HK-2 (cell line): ENCODE measurements around the gene ARHGEF28.

Experiments
- DNase-seq: peaks from one replicate; pipeline ENCODE4 v3.0.0-alpha.2; 2018; ENCODE audit not compliant: unreplicated experiment

Gene ARHGEF28

DNA sequence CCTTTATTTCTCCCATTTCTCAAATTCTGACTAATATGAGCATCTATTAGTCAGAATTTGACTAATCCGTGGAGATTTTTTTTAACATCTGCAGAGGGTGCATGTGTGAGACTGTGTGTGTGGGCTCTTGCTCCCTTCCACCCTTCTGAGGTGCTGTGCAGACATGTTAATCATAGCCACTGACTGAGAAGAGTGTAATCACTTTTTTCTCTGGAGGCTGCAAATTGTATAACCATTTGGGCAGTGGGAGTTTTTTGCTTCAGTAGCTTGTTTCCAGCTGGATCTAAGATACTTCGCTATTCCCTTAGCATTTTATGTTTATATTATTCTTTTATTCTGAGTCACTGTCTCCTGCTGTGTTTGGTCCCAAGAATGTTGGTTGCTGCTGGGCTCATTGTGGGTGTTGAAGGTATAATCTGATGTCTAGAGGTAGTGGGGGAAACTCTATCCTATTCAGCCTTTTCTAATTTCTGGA, 66.2 kb downstream of the ARHGEF28 start:
- no peak for DNase-seq

DNA sequence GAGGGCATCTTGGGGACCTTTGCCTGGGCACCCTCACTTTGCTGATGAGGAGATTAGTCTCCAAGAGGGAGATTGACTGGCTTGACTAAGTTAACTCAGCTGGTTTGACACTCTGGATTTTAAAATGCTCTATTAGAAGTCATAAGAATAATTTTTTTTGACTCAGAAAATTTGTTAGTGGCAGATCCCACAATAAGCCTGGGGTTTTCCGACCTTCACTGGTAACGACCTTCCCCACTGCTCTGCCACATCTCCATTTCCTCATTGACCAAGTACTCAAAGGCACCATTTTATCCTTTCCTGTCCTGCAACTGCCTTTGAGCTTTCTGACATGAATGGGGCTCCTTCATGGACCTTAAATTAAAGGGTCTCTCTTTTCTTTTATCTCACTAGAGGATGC, 67.0 kb downstream of the ARHGEF28 start:
- no peak for DNase-seq

DNA sequence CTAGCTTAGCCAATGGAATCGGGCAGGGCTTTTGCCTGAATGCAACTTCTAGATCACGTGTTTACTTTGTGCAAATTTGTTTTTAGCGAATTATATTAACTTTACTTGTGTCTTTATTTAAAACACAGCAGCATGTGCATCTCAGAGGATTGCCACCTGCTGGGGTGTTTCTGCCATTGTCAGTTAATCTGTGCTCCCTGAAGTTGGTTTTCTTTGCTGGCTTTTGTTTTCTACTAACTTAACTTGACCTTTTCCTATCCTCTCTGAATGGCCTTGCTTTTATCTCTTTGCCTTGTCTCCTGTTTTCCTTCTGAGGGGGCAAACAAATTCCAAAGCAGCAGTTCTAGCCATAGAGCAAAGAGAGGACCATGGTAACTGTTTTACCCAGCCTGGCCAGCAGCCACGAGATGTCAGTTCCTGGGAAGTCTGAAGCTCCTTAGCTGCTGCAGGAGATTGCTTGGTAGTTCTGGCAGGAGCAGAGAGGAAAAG, 67.6 kb downstream of the ARHGEF28 start:
- no peak for DNase-seq

DNA sequence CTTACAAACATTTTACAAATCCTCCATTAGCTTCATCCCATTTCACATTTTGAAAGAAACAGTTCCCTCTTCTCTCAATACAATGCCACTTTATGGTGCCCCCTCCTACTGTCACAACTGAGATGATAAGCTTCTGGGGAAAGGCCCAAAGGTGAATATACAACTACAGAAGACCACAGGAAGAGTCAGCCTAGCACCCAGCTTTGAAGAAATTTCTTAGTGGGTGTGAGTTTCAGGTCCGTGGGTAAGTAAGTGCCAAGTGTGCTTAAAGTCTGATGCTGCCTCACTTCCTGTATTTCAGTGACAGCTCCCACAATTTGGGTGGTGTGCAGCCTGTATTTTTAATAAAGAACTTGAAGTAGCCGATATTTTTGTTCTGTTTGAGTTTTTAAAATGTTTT, 68.1 kb downstream of the ARHGEF28 start:
- no peak for DNase-seq

DNA sequence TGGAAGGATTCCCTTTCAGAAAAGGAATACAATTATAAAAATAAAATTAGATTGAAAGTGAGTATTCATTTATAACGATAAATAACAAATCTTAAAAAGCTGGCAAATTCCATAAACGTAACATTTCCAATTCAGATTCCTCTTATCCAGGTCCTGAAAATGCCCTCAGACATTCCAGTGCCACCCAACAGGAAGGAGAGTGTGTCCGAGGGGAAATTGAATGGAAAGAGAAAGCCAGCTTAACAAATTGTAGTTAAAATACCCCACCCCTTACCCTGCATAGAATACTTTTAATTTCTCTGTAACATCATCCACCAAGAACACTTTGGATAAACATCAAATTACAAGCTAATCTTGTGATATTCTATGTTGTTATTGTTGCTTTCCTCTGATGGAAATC, 72.0 kb downstream of the ARHGEF28 start:
- DNase-seq = no peak

DNA sequence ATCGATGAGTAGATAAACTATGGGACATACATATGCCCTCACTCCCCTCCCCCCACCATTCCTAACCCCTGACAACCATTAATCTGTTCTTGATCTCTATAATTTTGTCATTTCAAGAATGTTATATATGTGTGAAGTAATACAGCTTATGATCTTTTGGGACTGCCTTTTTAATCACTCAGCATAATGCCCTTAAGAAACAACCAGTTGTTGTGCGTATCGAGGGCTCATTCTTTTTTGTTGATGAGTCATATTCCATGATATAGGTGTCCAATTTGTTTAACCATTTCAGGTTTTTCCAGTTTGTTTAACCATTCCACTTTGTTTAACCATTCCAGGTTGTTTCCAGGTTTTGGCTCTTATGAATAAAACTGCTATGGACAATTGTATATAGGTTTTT, 75.6 kb downstream of the ARHGEF28 start:
- DNase-seq = no peak

DNA sequence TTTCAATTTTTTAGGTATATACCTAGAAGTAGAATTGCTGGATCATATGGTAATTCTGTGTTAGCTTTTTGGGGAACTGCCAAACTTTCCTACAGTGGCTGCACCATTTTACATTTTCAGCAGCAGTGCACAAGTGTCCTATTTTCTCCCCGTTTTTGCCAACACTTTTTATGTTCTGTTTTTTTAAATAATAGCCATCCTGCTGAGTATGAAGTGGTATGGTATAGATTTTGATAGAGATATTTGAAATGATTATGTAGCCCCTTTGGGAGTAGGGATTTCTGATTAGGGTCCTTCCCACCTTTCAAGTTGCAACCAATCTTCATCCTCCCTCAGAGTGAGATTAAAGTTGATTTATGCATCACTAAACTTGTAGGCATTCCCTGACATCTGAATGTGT, 76.5 kb downstream of the ARHGEF28 start:
- DNase-seq = no peak

DNA sequence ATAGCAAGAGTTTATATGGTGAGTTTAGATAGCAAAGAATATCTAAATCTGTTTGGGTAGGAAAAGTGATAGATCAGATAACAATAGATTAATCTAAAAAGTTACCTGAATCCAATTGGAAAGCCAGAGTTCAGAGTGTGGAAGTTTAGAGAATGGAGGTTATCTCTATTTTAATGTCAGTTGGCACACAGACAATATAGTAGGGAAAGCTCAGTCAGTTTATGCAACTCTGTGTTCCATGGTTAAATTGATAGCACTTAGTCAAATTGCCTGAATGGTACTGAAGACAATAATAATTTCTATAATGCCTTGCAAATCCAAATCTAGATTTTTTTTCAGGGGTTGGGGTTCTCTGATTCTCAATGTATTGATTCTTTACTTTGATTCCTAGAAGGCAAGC, 77.0 kb downstream of the ARHGEF28 start:
- DNase-seq = no peak

DNA sequence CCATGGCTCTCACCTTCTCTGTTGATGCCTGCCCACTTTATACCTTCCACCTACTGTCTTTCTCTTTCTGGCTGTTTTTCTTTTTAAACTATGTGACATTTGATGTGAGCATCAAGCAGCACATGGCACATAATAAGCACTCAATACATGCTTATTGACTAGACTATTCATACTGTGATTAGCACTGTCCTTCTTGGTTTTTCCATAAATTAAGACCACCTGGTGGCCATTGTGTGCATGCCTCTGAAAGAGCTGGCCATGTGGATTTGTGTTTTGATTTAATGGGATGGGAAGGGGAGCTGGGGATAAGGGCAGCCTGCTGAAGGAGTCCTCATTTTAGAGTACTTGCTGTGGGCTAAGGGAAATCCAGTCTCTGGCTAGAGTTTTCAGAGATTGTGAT, 79.4 kb downstream of the ARHGEF28 start:
- no peak for DNase-seq

DNA sequence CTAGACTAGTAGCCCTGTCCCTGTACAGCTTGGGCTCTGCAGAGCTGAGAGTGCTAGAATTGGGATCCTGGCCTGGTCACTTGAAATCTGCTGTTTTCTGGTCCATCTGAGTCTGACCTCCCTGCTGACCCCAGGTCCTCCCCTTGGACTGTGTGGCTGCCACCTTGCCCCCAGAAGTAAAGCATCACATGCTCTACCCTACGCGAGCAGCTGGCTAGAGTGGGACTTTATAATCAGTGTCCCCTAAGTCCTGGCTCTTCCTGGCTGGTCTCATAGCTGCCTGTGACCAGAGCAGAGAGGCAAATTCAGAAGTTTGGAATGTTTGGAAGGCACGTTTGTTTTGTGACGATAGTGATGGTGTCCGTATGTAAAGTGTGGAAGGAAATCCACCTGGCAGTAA, 81.0 kb downstream of the ARHGEF28 start:
- no peak for DNase-seq

DNA sequence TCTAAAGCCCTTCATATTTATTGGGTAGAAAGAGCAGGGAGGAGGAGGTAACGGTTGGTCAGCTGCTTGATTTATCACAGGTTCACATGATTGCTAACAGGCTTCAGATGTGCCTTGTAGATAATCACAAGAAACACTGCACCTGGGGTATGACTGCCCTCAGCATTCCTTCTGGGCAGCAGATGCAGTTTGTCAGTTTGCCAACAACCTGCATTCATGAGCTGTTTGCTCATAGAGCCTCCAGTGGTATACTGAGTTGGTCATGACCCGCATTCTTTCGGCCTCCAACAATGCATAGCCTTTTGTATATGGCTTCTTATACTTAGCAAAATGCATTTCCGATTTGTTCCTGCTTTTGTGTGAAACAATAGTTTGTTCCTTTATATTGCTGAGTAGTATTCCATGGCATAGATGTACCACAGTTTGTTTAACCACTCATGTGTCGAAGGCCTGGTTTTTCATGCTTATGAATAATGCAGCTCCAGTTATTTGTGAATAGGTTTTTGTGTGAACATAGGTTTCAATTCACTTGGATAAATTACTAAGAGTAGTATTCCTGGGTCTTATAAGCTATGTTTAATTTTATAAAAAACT, 83.6 kb downstream of the ARHGEF28 start:
- DNase-seq = no peak

DNA sequence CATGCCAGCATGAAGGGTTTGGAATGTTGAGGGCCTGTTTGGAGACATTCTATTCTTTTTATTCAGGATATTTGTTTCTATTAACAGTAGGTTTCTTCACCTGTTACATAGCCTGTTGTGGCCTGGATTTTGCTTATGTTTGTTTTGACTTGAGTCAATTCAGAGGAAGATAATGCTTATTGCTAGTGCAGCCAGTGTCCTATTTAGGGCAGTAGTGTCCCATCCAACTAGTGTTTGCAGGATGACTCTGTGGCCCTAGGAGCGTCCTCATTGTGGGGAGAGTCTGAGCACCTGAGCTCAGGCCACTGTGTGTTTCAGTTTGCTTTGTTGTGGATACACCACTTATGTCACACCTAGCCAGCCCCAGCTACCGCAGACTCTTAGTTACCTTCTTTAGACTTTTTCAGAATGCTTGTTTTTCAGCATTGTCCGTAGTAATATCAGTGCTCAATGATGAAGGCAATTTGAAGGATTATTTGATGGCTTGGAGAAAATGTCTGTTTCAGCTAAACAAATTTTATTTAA, 90.3 kb downstream of the ARHGEF28 start:
- no peak for DNase-seq

DNA sequence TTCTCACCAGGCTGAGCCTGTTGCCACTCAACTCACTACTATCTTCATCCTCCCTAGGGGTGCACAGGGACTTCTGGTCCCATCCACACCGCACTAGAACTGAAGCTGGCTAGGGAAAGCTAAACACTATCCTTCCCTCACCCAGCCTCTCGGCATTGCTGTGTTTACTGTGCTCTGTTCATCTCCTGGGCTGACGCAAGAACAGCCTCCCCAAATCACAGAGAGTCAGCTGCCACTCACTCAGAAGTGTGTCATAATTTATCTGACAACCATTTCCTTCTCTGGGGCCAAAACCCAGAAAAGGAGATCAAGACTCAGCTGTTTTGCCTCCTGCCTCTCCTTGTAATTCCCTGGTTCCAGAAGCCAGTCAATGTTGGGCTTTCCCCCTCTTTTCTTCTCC, 92.8 kb downstream of the ARHGEF28 start:
- no peak for DNase-seq

DNA sequence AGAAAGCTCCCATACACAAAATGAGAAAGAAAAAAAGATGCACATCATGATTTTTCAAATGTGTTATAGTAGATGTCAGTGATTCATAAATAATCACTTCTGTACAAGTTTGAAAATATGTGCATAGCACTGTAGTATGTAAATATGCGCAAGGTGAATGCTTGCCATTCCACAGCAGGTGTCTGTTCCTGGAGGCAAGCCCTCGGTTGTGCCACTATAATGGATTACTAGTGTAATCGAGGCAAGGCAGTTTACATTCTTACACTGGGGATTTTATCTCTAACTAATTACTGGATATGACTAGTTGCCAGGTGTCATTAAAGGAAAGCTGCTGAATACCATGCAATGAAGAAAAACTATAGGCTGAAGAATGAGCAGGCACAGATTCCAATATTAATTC, 93.6 kb downstream of the ARHGEF28 start:
- DNase-seq = no peak

DNA sequence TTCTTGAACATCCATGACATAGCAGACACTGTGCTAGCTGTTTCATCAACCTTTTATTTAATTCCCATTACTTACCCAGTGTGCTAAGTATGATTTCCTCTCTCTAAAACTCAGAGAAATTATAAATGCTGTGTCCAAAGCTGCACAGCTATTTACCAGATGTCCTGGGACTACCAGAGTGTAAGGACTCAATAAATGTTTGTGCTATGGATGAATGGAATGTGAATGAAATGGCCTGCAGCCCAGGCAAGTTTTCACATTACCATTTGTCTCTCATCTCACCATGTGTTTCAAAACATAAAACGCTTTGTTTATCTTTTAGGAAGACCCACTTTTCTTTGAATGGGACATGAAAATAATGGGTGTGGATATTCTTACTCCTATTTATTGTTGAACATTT, 96.2 kb downstream of the ARHGEF28 start:
- DNase-seq = no peak

DNA sequence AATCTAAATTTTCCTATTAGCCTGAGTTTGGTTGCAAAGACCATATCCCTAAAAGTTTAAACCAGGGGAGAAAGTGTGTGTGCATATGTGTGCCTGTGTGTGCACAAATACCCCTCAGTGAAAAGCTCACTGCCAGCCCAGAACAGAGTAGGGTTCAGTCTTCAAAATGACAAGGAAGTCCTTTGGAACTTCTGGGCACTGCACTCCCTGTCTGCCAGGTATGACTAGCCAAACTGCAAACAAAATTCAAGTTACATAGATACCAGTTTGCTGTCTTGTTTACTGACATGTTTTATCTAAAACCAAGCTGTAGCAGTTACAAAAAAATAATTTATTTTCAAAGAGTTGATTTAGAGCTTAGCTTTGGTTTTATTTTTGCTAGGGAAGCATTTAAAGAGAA, 100.1 kb downstream of the ARHGEF28 start:
- no peak for DNase-seq

DNA sequence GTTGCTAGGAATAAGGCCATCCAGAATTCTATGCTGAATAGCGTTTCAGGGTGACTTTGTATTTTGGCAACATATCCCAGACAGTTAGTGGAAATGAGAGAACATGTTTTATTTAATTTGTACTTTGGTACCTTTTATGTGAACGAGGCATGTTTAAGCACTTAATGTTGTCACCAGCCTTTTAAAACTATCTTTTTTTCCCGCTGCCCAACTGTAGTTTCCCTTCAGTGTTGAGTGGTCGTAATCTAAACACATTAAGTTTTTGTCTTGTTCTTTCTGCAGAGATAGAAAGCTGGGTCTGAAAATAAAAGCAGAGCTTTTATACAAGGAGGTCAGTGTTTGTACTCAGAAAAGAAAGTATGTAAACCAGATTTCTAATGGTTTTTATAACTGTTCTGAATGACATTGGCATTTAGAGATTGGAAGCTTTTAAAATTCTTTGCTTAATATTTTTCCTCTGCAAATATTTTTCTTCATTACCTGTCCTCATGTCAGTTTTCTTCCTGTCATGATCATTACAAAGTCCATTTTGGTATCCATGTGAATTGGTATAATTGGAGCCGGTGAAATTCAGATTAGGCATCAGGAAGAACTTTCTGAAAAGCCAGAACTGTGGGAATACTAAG, 100.7 kb downstream of the ARHGEF28 start:
- no peak for DNase-seq

DNA sequence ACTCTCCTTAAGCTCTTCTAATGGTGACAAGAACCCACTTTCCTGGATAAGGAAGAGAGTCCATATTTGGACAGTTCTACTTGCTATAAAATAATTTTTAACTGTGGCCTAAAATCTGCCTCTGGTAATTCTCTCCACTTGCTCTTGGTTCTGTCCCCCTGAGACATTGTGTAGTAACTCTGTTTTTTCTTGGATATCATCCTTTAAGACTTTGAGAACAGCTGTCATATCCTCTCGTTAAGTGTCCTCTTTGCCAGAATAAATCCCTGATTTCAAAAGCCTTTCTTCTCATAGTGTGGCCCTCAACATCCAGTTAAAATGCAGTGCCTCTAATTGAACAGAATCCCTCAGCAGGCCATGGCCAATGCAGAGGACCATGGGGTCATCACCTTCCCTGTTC, 101.5 kb downstream of the ARHGEF28 start:
- DNase-seq = no peak

DNA sequence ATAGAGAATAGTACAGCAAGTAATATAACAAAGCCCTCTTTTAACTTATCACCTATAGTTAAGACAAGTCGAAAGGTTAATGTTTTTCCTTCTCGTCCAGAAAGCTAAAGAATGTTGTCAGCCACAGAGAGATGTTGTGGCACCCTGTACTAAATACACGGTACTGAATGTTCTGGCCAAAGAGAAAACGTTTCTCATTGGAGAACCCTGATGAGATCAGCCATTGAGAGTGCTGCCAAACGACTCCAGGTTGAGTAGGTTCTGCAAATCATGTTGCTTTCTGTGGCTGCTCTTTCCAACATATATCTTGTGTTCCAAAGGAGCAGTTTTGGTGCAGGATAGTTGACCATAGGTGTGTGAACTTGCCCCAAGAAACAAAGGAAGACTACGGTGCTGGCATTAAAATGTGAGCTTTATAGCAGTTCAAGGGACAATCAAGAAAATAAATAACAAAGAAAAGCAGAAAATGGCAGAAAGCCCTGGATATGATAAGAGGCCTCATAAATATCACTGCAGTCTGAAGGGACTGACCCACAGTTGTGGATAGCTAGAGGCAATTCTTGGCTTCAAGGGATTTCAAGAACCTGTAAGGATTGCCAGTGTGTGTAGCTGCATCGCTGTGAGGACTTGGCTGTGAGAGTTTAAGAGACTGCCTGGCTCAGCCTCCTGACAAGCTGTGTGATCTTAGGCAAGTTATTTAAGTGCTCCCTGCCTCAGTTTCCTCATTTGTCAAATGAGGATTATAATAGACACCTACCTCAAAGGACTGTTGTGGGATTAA, 102.7 kb downstream of the ARHGEF28 start:
- DNase-seq = no peak

DNA sequence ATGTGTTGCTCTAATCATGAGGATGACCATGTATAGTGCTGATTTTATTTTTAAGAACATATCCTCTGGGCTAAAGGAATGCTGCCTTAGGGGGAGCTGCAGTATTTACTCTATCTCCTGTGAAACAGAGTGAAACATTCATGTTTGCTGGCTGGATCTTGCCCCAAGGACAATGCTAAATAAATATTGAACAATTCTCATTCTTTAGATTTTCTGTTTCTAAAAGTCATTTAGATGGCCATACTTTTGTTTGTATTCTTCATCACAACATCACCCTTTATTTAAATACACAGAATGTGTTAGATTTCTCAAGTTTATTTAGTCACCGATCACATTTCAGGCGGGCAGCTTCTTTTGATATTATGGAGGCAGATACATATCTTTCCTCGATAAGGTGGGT, 103.3 kb downstream of the ARHGEF28 start:
- DNase-seq = no peak

DNA sequence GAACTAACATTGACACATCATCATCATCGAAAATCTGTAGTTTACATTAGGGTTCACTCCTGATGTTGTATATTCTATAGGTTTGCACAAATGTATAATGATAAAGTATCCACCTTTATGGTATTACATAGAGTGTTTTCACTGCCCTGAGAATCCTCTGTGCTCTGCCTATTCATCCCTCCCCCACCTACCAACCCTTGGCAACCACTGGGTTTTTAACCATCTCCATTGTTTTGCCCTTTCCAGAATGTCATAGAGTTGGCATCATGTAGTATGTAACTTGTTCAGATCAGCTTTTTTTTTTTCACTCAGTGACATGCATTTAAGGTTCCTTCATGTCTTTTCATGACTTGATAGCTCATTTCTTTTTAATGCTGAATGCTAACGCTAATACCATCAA, 106.0 kb downstream of the ARHGEF28 start:
- DNase-seq = no peak

DNA sequence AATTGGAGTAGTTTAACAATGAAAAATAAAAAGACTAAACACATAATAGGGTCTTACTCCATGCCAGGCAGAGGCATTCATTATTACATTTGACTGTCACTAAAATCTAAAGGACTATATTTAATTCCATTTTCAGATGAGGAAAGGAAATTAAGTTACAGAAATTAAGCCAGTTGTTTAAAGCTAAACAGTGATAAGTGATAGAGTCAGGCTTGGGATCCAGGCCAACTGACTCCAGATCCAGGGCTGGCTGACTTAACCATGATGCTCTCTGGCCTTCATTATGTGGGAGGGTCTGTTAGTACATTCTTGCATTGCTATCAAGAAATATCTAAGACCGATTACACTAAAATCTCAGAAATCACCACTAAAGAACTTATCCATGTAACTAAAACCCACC, 107.2 kb downstream of the ARHGEF28 start:
- DNase-seq = no peak
